ENCODE results near the gene RERE.

DNA sequence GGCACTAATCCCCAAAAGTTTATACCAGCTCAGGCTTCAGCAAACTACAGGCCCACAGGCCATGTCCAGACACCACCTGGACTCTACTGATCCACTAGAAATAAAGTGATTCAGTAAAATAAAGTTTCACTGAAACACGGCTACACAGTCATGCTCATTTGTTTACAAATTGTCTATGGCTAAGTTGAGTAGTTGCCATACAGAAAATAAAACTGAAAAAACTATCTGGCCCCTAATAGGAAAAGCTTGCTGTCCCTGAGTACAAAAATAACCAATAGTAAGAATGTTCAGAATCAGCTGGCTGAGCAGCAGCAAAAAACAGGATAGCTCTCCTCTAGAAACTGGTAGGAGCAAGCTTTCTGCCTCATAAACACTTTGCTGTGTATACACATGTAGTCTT lies 221.5 kb downstream of the RERE start:
- TF ChIP-seq ZBTB7A (IDR thresholded peaks at IDR 0.05; ENCODE audit: low read depth) (no peak), RAD21 (IDR thresholded peaks at IDR 0.05; ENCODE audit: low read depth) (no peak), CEBPB (IDR thresholded peaks at IDR 0.05) (no peak), TAF1 (IDR thresholded peaks at IDR 0.05; ENCODE audit: low read depth) (no peak), YY1 (IDR thresholded peaks at IDR 0.05; ENCODE audit: low read depth) (no peak), EGR1 (IDR thresholded peaks at IDR 0.05) (no peak)
- TF ChIP-seq, protein P1, sequence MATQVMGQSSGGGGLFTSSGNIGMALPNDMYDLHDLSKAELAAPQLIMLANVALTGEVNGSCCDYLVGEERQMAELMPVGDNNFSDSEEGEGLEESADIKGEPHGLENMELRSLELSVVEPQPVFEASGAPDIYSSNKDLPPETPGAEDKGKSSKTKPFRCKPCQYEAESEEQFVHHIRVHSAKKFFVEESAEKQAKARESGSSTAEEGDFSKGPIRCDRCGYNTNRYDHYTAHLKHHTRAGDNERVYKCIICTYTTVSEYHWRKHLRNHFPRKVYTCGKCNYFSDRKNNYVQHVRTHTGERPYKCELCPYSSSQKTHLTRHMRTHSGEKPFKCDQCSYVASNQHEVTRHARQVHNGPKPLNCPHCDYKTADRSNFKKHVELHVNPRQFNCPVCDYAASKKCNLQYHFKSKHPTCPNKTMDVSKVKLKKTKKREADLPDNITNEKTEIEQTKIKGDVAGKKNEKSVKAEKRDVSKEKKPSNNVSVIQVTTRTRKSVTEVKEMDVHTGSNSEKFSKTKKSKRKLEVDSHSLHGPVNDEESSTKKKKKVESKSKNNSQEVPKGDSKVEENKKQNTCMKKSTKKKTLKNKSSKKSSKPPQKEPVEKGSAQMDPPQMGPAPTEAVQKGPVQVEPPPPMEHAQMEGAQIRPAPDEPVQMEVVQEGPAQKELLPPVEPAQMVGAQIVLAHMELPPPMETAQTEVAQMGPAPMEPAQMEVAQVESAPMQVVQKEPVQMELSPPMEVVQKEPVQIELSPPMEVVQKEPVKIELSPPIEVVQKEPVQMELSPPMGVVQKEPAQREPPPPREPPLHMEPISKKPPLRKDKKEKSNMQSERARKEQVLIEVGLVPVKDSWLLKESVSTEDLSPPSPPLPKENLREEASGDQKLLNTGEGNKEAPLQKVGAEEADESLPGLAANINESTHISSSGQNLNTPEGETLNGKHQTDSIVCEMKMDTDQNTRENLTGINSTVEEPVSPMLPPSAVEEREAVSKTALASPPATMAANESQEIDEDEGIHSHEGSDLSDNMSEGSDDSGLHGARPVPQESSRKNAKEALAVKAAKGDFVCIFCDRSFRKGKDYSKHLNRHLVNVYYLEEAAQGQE (IDR thresholded peaks at IDR 0.05; ENCODE audit: low read depth), result no peak
- TF ChIP-seq, protein P2, sequence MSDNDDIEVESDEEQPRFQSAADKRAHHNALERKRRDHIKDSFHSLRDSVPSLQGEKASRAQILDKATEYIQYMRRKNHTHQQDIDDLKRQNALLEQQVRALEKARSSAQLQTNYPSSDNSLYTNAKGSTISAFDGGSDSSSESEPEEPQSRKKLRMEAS (IDR thresholded peaks at IDR 0.05), result no peak

All from Ishikawa (cell line).